Prostate gland (tissue), 2 donors: ENCODE data around the gene FGFR4. TPM values are rescaled to one million over a fixed set of nuclear protein-coding genes. Genes with fewer than 3 reads are reported as not detected.

Source experiments
- DNase-seq: peaks from one replicate; pipeline ENCODE4 v3.0.0-alpha.2; 2019; ENCODE audit warnings: low spot score
- H3K27ac ChIP-seq, 2 donors: fragments of 200-600 bp; sonication (generic); 2 replicates each; pipeline ENCODE4 v1.5.1; 2017 to 2019
- H3K27me3 ChIP-seq: fragments of 200-600 bp; sonication (generic); replicated peaks from 2 replicates; pipeline ENCODE4 v1.5.1; 2019; ENCODE audit not compliant: insufficient read depth
- H3K36me3 ChIP-seq, 2 donors: fragments of 200-600 bp; sonication (generic); 1 replicate in 1 of 2; 2 replicates in 1 of 2; pipeline versions ENCODE4 v1.5.1 to v1.8.1; 2017 to 2019
- H3K4me1 ChIP-seq: fragments of 200-600 bp; sonication (generic); replicated peaks from 2 replicates; pipeline ENCODE4 v1.5.1; 2019
- H3K4me3 ChIP-seq, 2 donors: fragments of 200-600 bp; sonication (generic); 2 replicates each; pipeline ENCODE4 v1.5.1; 2017 to 2019
- H3K9me3 ChIP-seq: fragments of 200-600 bp; sonication (generic); 2 replicates; pipeline ENCODE4 v1.5.1; 2017
- CTCF ChIP-seq, 4 experiments: fragments of 200-600 bp in 2 of 4; fragments of 450-650 bp in 2 of 4; sonication (generic) in 2 of 4; IDR thresholded peaks; 1 replicate in 3 of 4; 2 replicates in 1 of 4; pipeline ENCODE4 v1.5.1; 2016 to 2019; ENCODE audit warnings: antibody characterized with exemption in 4 of 4, mild to moderate bottlenecking in 2 of 4, moderate library complexity in 2 of 4
- POLR2A ChIP-seq: fragments of 450-650 bp; IDR thresholded peaks from one replicate; pipeline ENCODE4 v1.6.1; 2016; ENCODE audit warnings: antibody characterized with exemption, mild to moderate bottlenecking
- POLR2AphosphoS5 ChIP-seq: sonication (generic); formaldehyde crosslinking; IDR thresholded peaks from one replicate; pipeline ENCODE4 v1.6.1; 2017; ENCODE audit warnings: antibody characterized with exemption
- WGBS: methylation state at CpG from one replicate; pipeline ENCODE4 v1.1.5; 2018; 5-methylcytosine and 5-hydroxymethylcytosine counted together
- intact Hi-C: fragments of 100-400 bp; cut with DNase I; formaldehyde crosslinking; loops from one replicate; pipeline ENCODE4 v1.14.2; 2022
- total RNA-seq, 2 donors: library from RNA; depleted of rRNA; stranded (reverse); fragments of >200 nt; gene quantifications; one replicate each; pipeline ENCODE4 v1.1.0, GENCODE V29; 2016

The FGFR4 gene
- total RNA-seq, 2 donors from 2014 or later = 2.2 to 7.1 TPM

- no peak overlapping the region for H3K27ac ChIP-seq
- TF ChIP-seq POLR2AphosphoS5 (no peak), POLR2A (no peak), CTCF (IDR thresholded peaks at IDR 0.05) (no peak)
- 88% methylated on average over 31 of the region's 40 CpGs for WGBS
- H3K36me3 ChIP-seq = no peaks in the 10 kb centered on the region
- DNase-seq = no peak
- no peaks in the 10 kb centered on the region for H3K4me1 ChIP-seq
- H3K9me3 ChIP-seq = no peaks in the 10 kb centered on the region
- intact Hi-C loops = no loop called here
- H3K4me3 ChIP-seq = no peak overlapping the region
- no peaks in the 10 kb centered on the region for H3K27me3 ChIP-seq
Observed at GRCh38 chr5:177093082-177093712, 6.5 kb downstream of the FGFR4 start.

GRCh38 chr5:177093803-177094202 is 7.1 kb downstream of the FGFR4 start:
- DNase-seq = no peak
- Histone ChIP-seq H3K4me3 (no peak overlapping the region), H3K9me3 (no peaks in the 10 kb centered on the region), H3K4me1 (no peaks in the 10 kb centered on the region), H3K27me3 (no peaks in the 10 kb centered on the region), H3K27ac (no peak overlapping the region), H3K36me3 (no peaks in the 10 kb centered on the region)
- TF ChIP-seq POLR2A (no peak), CTCF (IDR thresholded peaks at IDR 0.05) (no peak), POLR2AphosphoS5 (no peak)
- intact Hi-C loops = no loop called here
- WGBS = 97% methylated on average over 6 of the region's 6 CpGs

GRCh38 chr5:177094224-177095087 is 7.7 kb downstream of the FGFR4 start:
- Histone ChIP-seq H3K4me3 (no peak overlapping the region), H3K9me3 (no peaks in the 10 kb centered on the region), H3K27ac (no peak overlapping the region), H3K36me3 (no peaks in the 10 kb centered on the region), H3K27me3 (no peaks in the 10 kb centered on the region), H3K4me1 (no peaks in the 10 kb centered on the region)
- TF ChIP-seq CTCF (IDR thresholded peaks at IDR 0.05) (no peak), POLR2A (no peak), POLR2AphosphoS5 (no peak)
- intact Hi-C loops = no loop called here
- no peak for DNase-seq
- 70% methylated on average over 12 of the region's 12 CpGs for WGBS

GRCh38 chr5:177095088-177095669 is 8.5 kb downstream of the FGFR4 start:
- WGBS = 79% methylated on average over 27 of the region's 28 CpGs
- H3K27ac ChIP-seq = no peak overlapping the region
- H3K27me3 ChIP-seq = no peaks in the 10 kb centered on the region
- H3K4me3 ChIP-seq = no peak overlapping the region
- H3K9me3 ChIP-seq = no peaks in the 10 kb centered on the region
- TF ChIP-seq CTCF (IDR thresholded peaks at IDR 0.05) (no peak), POLR2A (no peak), POLR2AphosphoS5 (no peak)
- DNase-seq = no peak
- intact Hi-C loops = no loop called here
- H3K36me3 ChIP-seq = no peaks in the 10 kb centered on the region
- H3K4me1 ChIP-seq = no peaks in the 10 kb centered on the region
